HL-60/S4 treated with retinoic acid at 250 ng/mL for 4 days and 3 days (cell line): Measurements from ENCODE around the gene CDH22.

Experiments used
- in situ Hi-C: fragments of 300-500 bp; cut with MboI; formaldehyde crosslinking; loops from 2 replicates; pipeline ENCODE4 v1.7.0; 2022; ENCODE audit warnings: low sequenced_read_pairs

Gene CDH22

DNA sequence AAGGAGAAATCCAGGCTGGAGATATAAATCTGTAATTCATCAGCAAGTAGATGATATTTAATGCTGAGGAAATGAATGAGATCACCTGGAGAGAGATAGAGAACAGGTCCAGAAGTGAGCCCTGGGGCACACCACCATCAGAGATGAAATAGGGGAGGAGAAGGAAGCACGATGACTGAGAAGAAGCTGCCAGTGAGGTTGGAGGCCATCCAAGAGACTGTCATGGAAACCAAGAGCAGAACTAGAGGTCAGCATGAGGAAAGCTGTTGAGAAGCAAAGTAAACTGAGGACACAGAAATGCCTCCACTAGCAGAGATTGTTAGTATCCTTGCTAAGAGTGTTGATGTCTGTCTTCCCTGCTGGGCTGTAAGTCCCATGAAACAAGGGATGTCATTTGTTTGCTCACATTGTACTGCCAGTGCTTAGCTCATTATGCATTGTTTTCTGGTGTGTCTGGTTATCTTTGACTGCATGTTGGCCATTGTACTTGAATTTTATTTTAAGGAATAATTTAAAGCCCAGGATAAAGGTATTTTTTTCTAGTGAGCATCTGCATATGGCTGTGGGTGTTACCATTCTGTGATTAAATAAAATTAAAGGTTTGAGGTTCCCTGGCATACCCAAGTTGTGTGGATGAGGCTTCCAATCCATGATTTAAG is 35.8 kb downstream of the CDH22 start:
- in situ Hi-C loops = no loop called here

- in situ Hi-C loops = no loop called here
These were observed 37.1 kb downstream of the CDH22 start for GRCh38 chr20:46270977-46271744.

DNA sequence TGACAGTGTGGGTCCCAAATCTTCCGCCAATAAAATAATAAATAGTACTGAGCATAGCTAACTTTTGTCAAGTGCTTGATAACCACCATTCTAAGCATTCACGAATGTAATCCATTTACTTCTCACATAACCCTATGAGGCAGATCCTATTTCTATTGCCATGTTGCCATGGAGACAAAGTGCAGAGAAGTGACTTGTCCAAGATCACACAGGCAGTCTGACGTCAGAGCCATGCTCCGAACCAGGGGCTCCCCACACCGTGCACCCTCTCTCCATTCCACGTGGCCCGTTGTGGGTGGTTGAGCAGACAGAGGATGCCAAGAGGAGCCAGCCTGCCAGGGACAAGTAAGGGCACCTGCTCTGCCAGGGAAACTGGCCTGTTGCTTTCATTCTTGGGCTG is 38.9 kb downstream of the CDH22 start:
- in situ Hi-C loops = no loop called here

GRCh38 chr20:46268662-46269061 is 39.6 kb downstream of the CDH22 start:
- in situ Hi-C loops = no loop called here

DNA sequence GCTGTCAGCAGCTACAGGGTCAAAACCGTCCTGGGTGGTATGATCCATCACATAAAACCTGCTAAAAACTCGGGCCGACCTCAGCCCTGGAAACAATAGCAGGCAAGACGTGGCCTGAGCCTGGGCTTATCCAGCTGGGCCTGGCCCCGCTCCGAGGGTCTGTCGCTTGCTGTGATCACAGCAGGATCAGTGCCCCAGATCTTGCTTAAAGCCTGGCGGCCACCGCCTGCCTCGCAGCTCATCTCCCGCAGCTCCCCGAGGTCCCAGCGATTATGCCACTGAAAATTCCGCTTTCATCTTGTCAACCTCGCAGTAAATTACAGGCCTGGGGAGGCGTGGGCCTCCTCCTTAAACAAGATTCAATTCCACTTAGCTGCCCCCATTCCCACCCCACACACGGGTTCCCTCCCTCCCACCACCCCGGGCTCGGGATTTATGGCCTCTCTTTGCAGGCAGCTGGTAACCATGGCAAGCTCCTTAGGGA is 40.1 kb downstream of the CDH22 start:
- in situ Hi-C loops = no loop called here

DNA sequence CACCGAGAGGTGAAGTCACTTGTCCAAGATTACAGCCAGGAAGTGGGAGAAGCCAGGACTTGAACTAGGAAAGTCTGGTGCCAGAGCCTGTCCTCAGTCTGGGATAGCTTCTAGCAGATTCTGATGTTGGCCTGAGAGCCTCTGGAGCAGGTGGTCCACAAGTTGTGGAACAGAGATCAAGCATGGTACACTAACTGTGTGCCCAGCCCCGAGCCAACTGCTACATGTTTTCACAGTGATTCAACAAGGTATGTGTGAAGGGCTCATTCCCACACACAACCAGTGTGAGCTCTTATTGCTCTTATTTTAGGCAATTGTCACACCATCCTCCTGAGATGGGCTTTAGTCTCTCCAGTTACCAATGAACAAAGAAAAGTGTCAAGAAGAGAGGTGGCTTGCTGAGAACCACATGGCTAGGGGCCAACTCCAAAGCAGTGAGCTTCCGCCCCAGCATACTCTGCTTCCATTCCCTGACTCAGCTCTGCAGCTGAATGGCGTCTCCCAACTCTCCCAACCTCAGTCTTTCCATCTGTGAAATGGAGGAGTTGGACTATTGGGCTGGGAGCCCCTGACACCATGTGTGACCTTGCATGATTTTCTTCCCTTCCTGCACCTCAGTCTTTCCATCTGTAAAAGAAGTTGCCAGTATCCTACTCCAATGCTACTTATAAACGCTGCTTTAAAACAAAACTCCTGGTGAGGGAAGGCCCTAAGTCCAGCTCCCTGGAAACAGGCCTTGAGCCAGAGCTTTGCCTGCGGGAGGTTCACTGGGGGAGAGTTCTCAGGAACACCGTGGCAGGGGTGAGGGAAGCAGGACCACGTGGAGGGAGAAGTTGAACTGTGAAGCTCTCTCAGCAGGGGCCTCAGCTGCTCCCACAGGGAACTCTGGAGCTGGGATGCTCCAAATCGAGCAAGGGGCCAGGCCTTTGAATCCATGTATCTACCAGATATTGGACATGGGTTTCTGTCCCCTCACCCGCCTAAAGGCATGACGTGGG is 40.9 kb downstream of the CDH22 start:
- in situ Hi-C loops = no loop called here

DNA sequence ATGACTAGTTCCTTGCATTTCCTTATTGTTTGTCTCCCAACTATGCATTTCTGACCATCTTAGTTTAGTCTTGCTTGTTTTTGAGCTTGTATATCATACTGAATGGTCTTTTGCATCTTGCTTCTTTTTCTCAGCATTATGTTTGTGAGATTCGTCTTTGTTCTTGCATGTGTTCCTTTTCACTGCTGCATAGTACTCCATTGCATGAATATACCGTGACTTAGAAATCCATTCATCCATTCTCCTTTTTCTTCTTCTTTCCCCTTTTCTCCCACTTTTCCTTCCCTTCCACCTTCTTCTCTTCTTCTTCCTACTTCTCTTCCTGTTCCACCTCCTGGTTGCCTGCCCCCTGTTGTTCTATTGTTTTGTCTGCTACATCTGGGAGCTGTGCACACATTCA is 42.8 kb downstream of the CDH22 start:
- in situ Hi-C loops = no loop called here

- in situ Hi-C loops = no loop called here
These were observed 43.7 kb downstream of the CDH22 start for GRCh38 chr20:46264391-46265266.

- in situ Hi-C loops = no loop called here
These were observed 46.6 kb downstream of the CDH22 start for GRCh38 chr20:46261456-46262253.

- in situ Hi-C loops = no loop called here
These were observed 47.3 kb downstream of the CDH22 start for GRCh38 chr20:46260936-46261454.

GRCh38 chr20:46260480-46260879 is 47.8 kb downstream of the CDH22 start:
- in situ Hi-C loops = no loop called here

- in situ Hi-C loops = no loop called here
These were observed 48.9 kb downstream of the CDH22 start for GRCh38 chr20:46259260-46259859.

- in situ Hi-C loops = no loop called here
These were observed 50.4 kb downstream of the CDH22 start for GRCh38 chr20:46257887-46258286.

DNA sequence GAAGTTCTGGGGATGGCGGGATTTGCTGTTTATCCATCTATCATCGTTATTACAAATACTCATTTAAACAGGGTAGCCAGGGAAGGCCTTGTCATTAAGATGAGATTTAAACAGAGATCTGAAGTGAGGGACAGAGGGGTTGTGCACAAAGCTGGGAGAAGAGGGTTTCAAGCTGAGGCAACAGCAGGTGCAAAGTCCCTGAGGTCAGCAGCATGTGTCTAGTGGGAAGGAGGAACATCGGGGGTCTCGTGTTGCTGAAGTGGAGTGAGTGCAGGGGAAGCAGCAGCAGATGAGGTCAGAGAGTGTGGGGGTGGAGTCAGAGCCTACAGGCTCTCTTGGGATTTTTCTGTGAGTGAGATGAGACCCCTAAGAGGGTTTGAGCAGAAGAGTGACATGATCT is 52.0 kb downstream of the CDH22 start:
- in situ Hi-C loops = no loop called here

GRCh38 chr20:46255440-46256104 is 52.7 kb downstream of the CDH22 start:
- in situ Hi-C loops = no loop called here

GRCh38 chr20:46253391-46253790 is 54.9 kb downstream of the CDH22 start:
- in situ Hi-C loops = no loop called here

GRCh38 chr20:46252352-46253091 is 55.8 kb downstream of the CDH22 start:
- in situ Hi-C loops = no loop called here
